K562 treated with DMSO at 1 percent for 48 hours (cell line): ENCODE results near the gene MAGEA4. TPM values are rescaled to one million over a fixed set of nuclear protein-coding genes. Genes with fewer than 3 reads are reported as not detected.

Experiments
- total RNA-seq: library from RNA; unstranded; fragments of 300-600 nt; gene quantifications from 2 replicates; pipeline ENCODE4 v1.2.3, GENCODE V29; 2022; ENCODE audit warnings: low replicate concordance; ENCODE audit errors: extremely low read depth

The MAGEA4 gene, protein sequence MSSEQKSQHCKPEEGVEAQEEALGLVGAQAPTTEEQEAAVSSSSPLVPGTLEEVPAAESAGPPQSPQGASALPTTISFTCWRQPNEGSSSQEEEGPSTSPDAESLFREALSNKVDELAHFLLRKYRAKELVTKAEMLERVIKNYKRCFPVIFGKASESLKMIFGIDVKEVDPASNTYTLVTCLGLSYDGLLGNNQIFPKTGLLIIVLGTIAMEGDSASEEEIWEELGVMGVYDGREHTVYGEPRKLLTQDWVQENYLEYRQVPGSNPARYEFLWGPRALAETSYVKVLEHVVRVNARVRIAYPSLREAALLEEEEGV
- total RNA-seq: not detected in 2 replicates

DNA sequence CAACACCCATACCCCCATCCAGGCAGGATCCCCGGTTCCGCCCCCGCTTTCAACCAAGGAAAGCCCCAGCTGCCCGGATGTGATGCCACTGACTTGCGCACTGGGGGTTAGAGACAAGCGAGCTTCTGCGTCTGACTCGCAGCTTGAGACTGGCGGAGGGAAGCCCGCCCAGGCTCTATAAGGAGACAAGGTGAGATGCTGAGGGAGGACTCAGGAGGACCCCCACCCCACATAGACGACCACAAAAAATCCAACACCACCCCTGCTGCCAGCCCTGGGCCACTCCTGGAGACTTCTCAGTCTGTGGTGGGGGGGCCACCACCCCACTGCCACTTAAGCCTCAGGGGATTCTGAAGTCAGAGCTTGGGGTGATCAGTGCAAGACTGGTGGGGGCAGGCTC lies at the start of gene MAGEA4:
TSS of gene MAGEA4 (plus strand) at position 110 of the 400 bp plus-strand sequence. CDS start 10,776 bp downstream, outside the sequence.

Other genes starting within 250 kb of the MAGEA4 start
- gene PRRG3, start 217.4 kb upstream of the MAGEA4 start, total RNA-seq: not detected in 2 replicates
- not detected in 2 replicates for gene FATE1, start 196.9 kb upstream of the MAGEA4 start, total RNA-seq
- gene CNGA2, start 178.1 kb upstream of the MAGEA4 start, total RNA-seq: not detected in 2 replicates
- not detected in 2 replicates for gene GABRE, start 61.8 kb downstream of the MAGEA4 start, total RNA-seq
- gene MAGEA10, start 225.7 kb downstream of the MAGEA4 start, total RNA-seq: not detected in 2 replicates